IMR-90 (cell line): Measurements from ENCODE around the gene EIF4B. TPM values are rescaled to one million over a fixed set of nuclear protein-coding genes. Genes with fewer than 3 reads are reported as not detected.
A peak's percentile ranks its signal among the peaks of the same experiment; 100 is the strongest.

Experiments used
- ATAC-seq: fragments of 200-7000 bp; cut with Tn5 transposase; 2 replicates; pipeline ENCODE4 v1.9.1; 2020; ENCODE audit warnings: low read depth, mild to moderate bottlenecking, moderate library complexity
- BruUV-seq: library from RNA; stranded (reverse); fragments of 400-500 nt; replicated peaks from 2 replicates; lab custom pipeline; 2021; lab: Mats Ljungman, UMichigan
- CTCF ChIA-PET: fragments of 300-600 bp; formaldehyde crosslinking; extraction: SDS; loops from one replicate; lab custom pipeline; 2021; ENCODE audit warnings: antibody characterized with exemption; lab: Yijun Ruan, JAX
- POLR2A ChIA-PET: fragments of 300-600 bp; sonication (Branson Sonifier 250); formaldehyde crosslinking; loops from one replicate; lab custom pipeline; 2022; ENCODE audit warnings: antibody characterized with exemption; ENCODE audit not compliant: unreplicated experiment; lab: Charles Lee
- DNase-seq: peaks from one replicate; pipeline ENCODE4 v3.0.0; 2013
- H2AFZ ChIP-seq: replicated peaks from 2 replicates; pipeline ENCODE3; 2013; ENCODE audit warnings: low read length, mild to moderate bottlenecking; ENCODE audit not compliant: poor library complexity
- H2AK5ac ChIP-seq: 2 replicates; pipeline ENCODE4 v1.6.1; 2013; ENCODE audit warnings: low read depth, low read length, inconsistent platforms
- H2AK9ac ChIP-seq: replicated peaks from 2 replicates; pipeline ENCODE3; 2013; ENCODE audit warnings: mild to moderate bottlenecking, low read depth, low read length, moderate library complexity; ENCODE audit not compliant: poor library complexity
- H2BK120ac ChIP-seq: 2 replicates; pipeline ENCODE4 v1.6.1; 2013; ENCODE audit warnings: low read depth, low read length, inconsistent platforms
- H2BK15ac ChIP-seq: 3 replicates; pipeline ENCODE4 v1.6.1; 2013; ENCODE audit warnings: low read depth, low read length, inconsistent platforms
- H2BK20ac ChIP-seq: 2 replicates; pipeline ENCODE4 v1.6.1; 2013; ENCODE audit warnings: low read depth, mild to moderate bottlenecking, inconsistent platforms, low read length, moderate library complexity
- H2BK5ac ChIP-seq: 2 replicates; pipeline ENCODE4 v1.6.1; 2013; ENCODE audit warnings: mild to moderate bottlenecking, low read depth, low read length, inconsistent platforms; ENCODE audit not compliant: poor library complexity, severe bottlenecking
- H3K14ac ChIP-seq: replicated peaks from 2 replicates; pipeline ENCODE4 v1.6.1; 2013; ENCODE audit warnings: low read depth, low read length, inconsistent platforms
- H3K18ac ChIP-seq: 2 replicates; pipeline ENCODE4 v1.6.1; 2013; ENCODE audit warnings: low read depth, low read length, control low read depth
- H3K23ac ChIP-seq: 2 replicates; pipeline ENCODE4 v1.6.1; 2013; ENCODE audit warnings: low read depth, low read length, inconsistent platforms
- H3K27ac ChIP-seq: 2 replicates; pipeline ENCODE4 v1.5.1; 2013; ENCODE audit warnings: mild to moderate bottlenecking, control low read depth, low read length; ENCODE audit not compliant: insufficient read depth
- H3K27me3 ChIP-seq: 2 replicates; pipeline ENCODE4 v1.6.1; 2013; ENCODE audit warnings: low read length; ENCODE audit not compliant: control insufficient read depth, insufficient read depth
- H3K36me3 ChIP-seq: 2 replicates; pipeline ENCODE4 v1.6.1; 2013; ENCODE audit warnings: low read length, mixed read lengths; ENCODE audit not compliant: control insufficient read depth, insufficient read depth
- H3K4ac ChIP-seq: 2 replicates; pipeline ENCODE4 v1.6.1; 2013; ENCODE audit warnings: low read depth, low read length, inconsistent platforms
- H3K4me1 ChIP-seq: 2 replicates; pipeline ENCODE4 v1.6.1; 2013; ENCODE audit warnings: low read length, mixed read lengths; ENCODE audit not compliant: control insufficient read depth, insufficient read depth
- H3K4me2 ChIP-seq: 2 replicates; pipeline ENCODE4 v1.6.1; 2013; ENCODE audit warnings: low read depth, mild to moderate bottlenecking, control low read depth, low read length, moderate library complexity
- H3K4me3 ChIP-seq: 2 replicates; pipeline ENCODE4 v1.5.1; 2013; ENCODE audit warnings: low read depth, mild to moderate bottlenecking, control low read depth, low read length, moderate library complexity; ENCODE audit not compliant: insufficient read depth
- H3K56ac ChIP-seq: 2 replicates; pipeline ENCODE4 v1.6.1; 2013; ENCODE audit warnings: low read length, inconsistent platforms; ENCODE audit not compliant: insufficient read depth; ENCODE audit errors: extremely low read depth
- H3K79me1 ChIP-seq, 2 experiments: 2 replicates each; pipeline ENCODE4 v1.6.1; 2013; ENCODE audit warnings: low read length in 2 of 2, inconsistent platforms in 1 of 2, low read depth in 1 of 2
- H3K9ac ChIP-seq: 2 replicates; pipeline ENCODE4 v1.6.1; 2013; ENCODE audit warnings: low read depth, low read length, control low read depth
- H3K9me1 ChIP-seq: 2 replicates; pipeline ENCODE4 v1.6.1; 2013; ENCODE audit warnings: low read length, inconsistent platforms; ENCODE audit not compliant: insufficient read depth
- H3K9me3 ChIP-seq: 2 replicates; pipeline ENCODE4 v1.6.1; 2013; ENCODE audit warnings: low read length; ENCODE audit not compliant: control insufficient read depth, insufficient read depth
- H4K20me1 ChIP-seq: 2 replicates; pipeline ENCODE4 v1.6.1; 2013; ENCODE audit warnings: low read length, inconsistent platforms; ENCODE audit not compliant: insufficient read depth
- H4K5ac ChIP-seq: 2 replicates; pipeline ENCODE4 v1.6.1; 2013; ENCODE audit warnings: mild to moderate bottlenecking, low read depth, low read length, control low read depth
- H4K8ac ChIP-seq, 2 experiments: 2 replicates each; pipeline ENCODE4 v1.6.1; 2013; ENCODE audit warnings: low read depth in 2 of 2, low read length in 2 of 2, control low read depth in 1 of 2, inconsistent platforms in 1 of 2
- H4K91ac ChIP-seq: 2 replicates; pipeline ENCODE4 v1.6.1; 2013; ENCODE audit warnings: low read depth, low read length, inconsistent platforms; ENCODE audit not compliant: insufficient read depth
- BHLHE40 ChIP-seq: fragments of 150-350 bp; IDR thresholded peaks from 2 replicates; pipeline ENCODE4 v1.6.1; 2016; ENCODE audit warnings: mild to moderate bottlenecking, low read depth, low read length
- CEBPB ChIP-seq: IDR thresholded peaks from 2 replicates; pipeline ENCODE4 v1.6.1; 2012; ENCODE audit warnings: low read depth, low read length, improper control_type of control experiment
- FOS ChIP-seq: fragments of 150-350 bp; IDR thresholded peaks from 2 replicates; pipeline ENCODE4 v1.6.1; 2016; ENCODE audit warnings: low read depth, low read length
- MAFK ChIP-seq: IDR thresholded peaks from 2 replicates; pipeline ENCODE4 v1.6.1; 2012; ENCODE audit warnings: low read depth, low read length, improper control_type of control experiment
- POLR2A ChIP-seq: IDR thresholded peaks from 2 replicates; pipeline ENCODE4 v1.6.1; 2012; ENCODE audit warnings: mild to moderate bottlenecking, low read depth, low read length
- RAD21 ChIP-seq: IDR thresholded peaks from 2 replicates; pipeline ENCODE4 v1.6.1; 2012; ENCODE audit warnings: low read length, improper control_type of control experiment
- SMC3 ChIP-seq: fragments of 150-350 bp; IDR thresholded peaks from 2 replicates; pipeline ENCODE4 v1.6.1; 2016; ENCODE audit warnings: low read depth, mild to moderate bottlenecking, antibody characterized with exemption, low read length, moderate library complexity
- WGBS, 2 experiments: methylation state at CpG; one replicate each; pipeline versions ENCODE4 v1.1.5 to v1.1.7; 2013; ENCODE audit warnings: missing lambda C conversion rate in 2 of 2; ENCODE audit not compliant: insufficient read length in 1 of 2; ENCODE audit errors: extremely low coverage in 2 of 2; 5-methylcytosine and 5-hydroxymethylcytosine counted together
- dilution Hi-C: fragments of 300-500 bp; cut with HindIII; formaldehyde crosslinking; loops from one replicate; pipeline ENCODE4 v1.14.3; 2018; ENCODE audit warnings: low sequenced_read_pairs; ENCODE audit not compliant: unreplicated experiment
- in situ Hi-C: fragments of 300-500 bp; cut with MboI; formaldehyde crosslinking; loops from 3 replicates; pipeline ENCODE4 v1.14.3; 2019; ENCODE audit warnings: low sequenced_read_pairs, inconsistent platforms, mixed read lengths
- intact Hi-C: fragments of 100-400 bp; cut with micrococcal nuclease; formaldehyde crosslinking; loops from 2 replicates; pipeline ENCODE4 v1.10.0; 2022
- polyA plus RNA-seq, 3 experiments: library from polyadenylated mRNA; depleted of rRNA; stranded (reverse); fragments of >200 nt; gene quantifications; 2 replicates each; pipeline ENCODE4 v1.2.3, GENCODE V29; 2012; ENCODE audit warnings: low replicate concordance in 1 of 3
- total RNA-seq: library from RNA; depleted of rRNA; stranded (reverse); fragments of >200 nt; gene quantifications from 2 replicates; pipeline ENCODE4 v1.2.3, GENCODE V29; 2012

Gene EIF4B
- total and polyA plus RNA-seq, 2 of the 4 experiments (the other 2 are of a cell fraction), result 313 to 671 TPM

GRCh38 chr12:52971679-52972329 lies 34.5 kb upstream of the EIF4B start:
- Histone ChIP-seq H3K27me3 (no peaks in the 10 kb centered on the region), H2BK120ac (peak overlapping the region; percentile 44), H3K27ac (no peak overlapping the region), H4K5ac (no peak overlapping the region), H3K79me1 (no peaks in the 10 kb centered on the region; a peak in 1 of 4 replicates), H3K23ac (no peak overlapping the region), H3K14ac (0 out of 2 replicates have a peak overlapping the region, but pooled peaks have one; percentile 38), H2AK5ac (0 out of 2 replicates have a peak overlapping the region, but pooled peaks have one; percentile 16), H3K36me3 (no peaks in the 10 kb centered on the region), H3K4ac (peak overlapping the region; percentile 60), H3K4me1 (peaks cover 23% of the 10 kb centered on the region), H2BK20ac (0 out of 2 replicates have a peak overlapping the region, but pooled peaks have one; percentile 21), H2BK5ac (no peak overlapping the region), H4K91ac (no peak overlapping the region), H3K9me3 (no peaks in the 10 kb centered on the region), H4K8ac (peak overlapping the region in 1 of 2 experiments; percentile 32; a peak in 1 of 4 replicates), H3K4me2 (no peak overlapping the region), H3K9me1 (peaks cover 27% of the 10 kb centered on the region), H3K18ac (no peak overlapping the region), H3K56ac (no peak overlapping the region), H2BK15ac (no peak overlapping the region), H2AK9ac (no peak overlapping the region), H3K4me3 (no peak overlapping the region), H3K9ac (no peak overlapping the region), H2AFZ (no peak overlapping the region), H4K20me1 (no peaks in the 10 kb centered on the region)
- intact Hi-C loops, result no loop called here
- 83% methylated on average over 1 of the region's 8 CpGs; no CpG with 5 or more reads in 1 of the 2 experiments for WGBS, 2 experiments
- POLR2A ChIA-PET, result no interaction called here
- ATAC-seq (peak; percentile 50), DNase-seq (peak; percentile 75)
- in situ Hi-C loops, result loop anchor here (10.0 kb wide), 1 partner anchor 817 kb away; no protein-coding TSS in a partner anchor
- BruUV-seq, result no TSS peak
- TF ChIP-seq FOS (peak; percentile 37; the same call in 1 of the 2 replicates), POLR2A (no peak), MAFK (peak; percentile 69), RAD21 (no peak), BHLHE40 (no peak), SMC3 (no peak), CEBPB (peak; percentile 54)
- dilution Hi-C loops, result no loop called here
- CTCF ChIA-PET, result interaction anchor here (0.6 to 1.6 kb wide), 3 partner anchors 87 to 92 kb away, joined by 3 to 5 read pairs (median 4); no protein-coding TSS in a partner anchor
